Measurements from ENCODE around the gene FER1L5.

DNA sequence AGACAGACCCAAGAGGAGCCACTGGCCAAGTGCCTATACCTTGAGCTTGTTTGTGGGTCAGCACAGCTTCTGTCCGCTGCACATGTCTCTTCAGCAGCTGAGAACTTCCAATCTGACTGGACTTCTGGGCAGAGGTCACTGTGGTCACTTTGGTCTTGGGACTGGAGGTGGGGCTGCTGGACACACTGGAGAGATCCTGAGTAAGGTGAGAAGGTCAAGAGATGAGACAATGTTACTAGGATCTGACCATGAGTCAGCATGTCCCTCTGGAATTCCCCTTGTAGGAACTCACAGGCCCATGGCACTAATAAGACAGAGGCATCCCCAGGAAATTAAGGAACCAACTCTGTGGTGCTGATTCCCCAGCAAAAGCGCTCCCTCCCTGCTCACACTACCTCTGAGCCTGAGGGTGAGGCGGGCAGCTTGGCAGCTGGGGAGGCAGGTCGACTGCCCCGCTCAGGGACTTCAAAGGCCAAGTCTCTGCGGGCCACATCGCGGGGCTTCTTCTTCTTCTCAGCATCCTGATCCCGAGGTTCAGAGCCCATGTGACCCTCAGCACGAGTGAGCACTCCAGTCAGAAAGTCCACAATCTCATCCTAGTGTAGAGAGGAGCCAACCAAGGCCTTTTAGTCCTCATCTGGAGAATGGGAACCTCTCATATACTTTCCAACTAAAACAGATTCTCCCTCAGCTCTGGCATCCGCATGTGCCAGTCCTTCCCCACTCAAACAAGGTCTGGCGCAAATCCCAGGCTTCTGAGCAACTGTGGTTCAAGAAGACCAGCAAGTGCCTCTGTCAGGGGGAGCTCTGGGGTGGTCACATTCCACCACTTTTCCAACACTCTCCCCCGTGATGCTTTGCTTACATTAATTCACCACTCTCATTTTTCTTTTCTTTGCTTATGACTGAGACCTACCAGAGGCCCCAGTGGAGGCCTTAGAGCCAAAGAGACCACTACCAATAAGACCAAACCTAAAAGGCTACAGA, 33.8 kb upstream of the FER1L5 start:
- TF ChIP-seq, protein P1, sequence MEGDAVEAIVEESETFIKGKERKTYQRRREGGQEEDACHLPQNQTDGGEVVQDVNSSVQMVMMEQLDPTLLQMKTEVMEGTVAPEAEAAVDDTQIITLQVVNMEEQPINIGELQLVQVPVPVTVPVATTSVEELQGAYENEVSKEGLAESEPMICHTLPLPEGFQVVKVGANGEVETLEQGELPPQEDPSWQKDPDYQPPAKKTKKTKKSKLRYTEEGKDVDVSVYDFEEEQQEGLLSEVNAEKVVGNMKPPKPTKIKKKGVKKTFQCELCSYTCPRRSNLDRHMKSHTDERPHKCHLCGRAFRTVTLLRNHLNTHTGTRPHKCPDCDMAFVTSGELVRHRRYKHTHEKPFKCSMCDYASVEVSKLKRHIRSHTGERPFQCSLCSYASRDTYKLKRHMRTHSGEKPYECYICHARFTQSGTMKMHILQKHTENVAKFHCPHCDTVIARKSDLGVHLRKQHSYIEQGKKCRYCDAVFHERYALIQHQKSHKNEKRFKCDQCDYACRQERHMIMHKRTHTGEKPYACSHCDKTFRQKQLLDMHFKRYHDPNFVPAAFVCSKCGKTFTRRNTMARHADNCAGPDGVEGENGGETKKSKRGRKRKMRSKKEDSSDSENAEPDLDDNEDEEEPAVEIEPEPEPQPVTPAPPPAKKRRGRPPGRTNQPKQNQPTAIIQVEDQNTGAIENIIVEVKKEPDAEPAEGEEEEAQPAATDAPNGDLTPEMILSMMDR (conservative IDR thresholded peaks at IDR 0.05) = no peak
- no peak for TF ChIP-seq EZH2 (IDR thresholded peaks at IDR 0.05; ENCODE audit: low read depth)

Measured in PC-9 (cell line).